H1 (cell line): Measurements from ENCODE around the gene MAGI1. TPM values are rescaled to one million over a fixed set of nuclear protein-coding genes. Genes with fewer than 3 reads are reported as not detected.

Experiments used
- CHD2 ChIP-seq: IDR thresholded peaks from 2 replicates; pipeline ENCODE4 v1.6.1; 2012; ENCODE audit warnings: low read length, improper control_type of control experiment
- GABPA ChIP-seq: IDR thresholded peaks from 2 replicates; pipeline ENCODE4 v1.6.1; 2011; ENCODE audit warnings: mild to moderate bottlenecking, low read length, moderate library complexity, borderline replicate concordance; ENCODE audit not compliant: insufficient read depth
- RNF2 ChIP-seq: fragments of 200-900, 300-1000 bp; sonication (generic); IDR thresholded peaks from 2 replicates; pipeline ENCODE4 v1.7.1; 2016; ENCODE audit warnings: borderline replicate concordance, low read depth, mild to moderate bottlenecking, antibody characterized with exemption, low read length; ENCODE audit not compliant: poor library complexity, severe bottlenecking; ENCODE audit errors: missing control alignments
- SRF ChIP-seq: IDR thresholded peaks from 2 replicates; pipeline ENCODE4 v1.6.1; 2011; ENCODE audit warnings: mild to moderate bottlenecking, low read depth, low read length, moderate library complexity
- polyA plus RNA-seq, 7 experiments: library from polyadenylated mRNA; depleted of rRNA in 3 of 7; stranded (reverse) in 5 of 7; unstranded in 2 of 7; fragments of >200 nt in 5 of 7; fragments of 200-250 nt in 2 of 7; gene quantifications; 1 replicate in 5 of 7; 2 replicates in 1 of 7; 4 replicates in 1 of 7; pipeline versions ENCODE4 v1.2.1 to v1.2.3, GENCODE V29; 2011 to 2013; ENCODE audit warnings: missing spikeins in 2 of 7, mixed read lengths in 2 of 7
- total RNA-seq: library from RNA; stranded (reverse); fragmentation: NEBNext Ultra II Directional; extraction: Animal tissue kit (Norgen Biotek cat#: 25700); gene quantifications from 2 replicates; pipeline ENCODE4 v1.2.1, GENCODE V29; 2021
- TF ChIP-seq, protein P1 (sequence below): IDR thresholded peaks from 2 replicates; pipeline ENCODE4 v1.6.1; 2012; ENCODE audit warnings: low read length, inconsistent platforms

The MAGI1 gene
- total and polyA plus RNA-seq, 2 of the 8 experiments (the other 6 are each of a cell fraction or from before 2014, with no cell fraction given): 19.8 to 78.0 TPM

GRCh38 chr3:65665915-65666314 lies 372.8 kb downstream of the MAGI1 start (continued):
- TF ChIP-seq, protein P1, sequence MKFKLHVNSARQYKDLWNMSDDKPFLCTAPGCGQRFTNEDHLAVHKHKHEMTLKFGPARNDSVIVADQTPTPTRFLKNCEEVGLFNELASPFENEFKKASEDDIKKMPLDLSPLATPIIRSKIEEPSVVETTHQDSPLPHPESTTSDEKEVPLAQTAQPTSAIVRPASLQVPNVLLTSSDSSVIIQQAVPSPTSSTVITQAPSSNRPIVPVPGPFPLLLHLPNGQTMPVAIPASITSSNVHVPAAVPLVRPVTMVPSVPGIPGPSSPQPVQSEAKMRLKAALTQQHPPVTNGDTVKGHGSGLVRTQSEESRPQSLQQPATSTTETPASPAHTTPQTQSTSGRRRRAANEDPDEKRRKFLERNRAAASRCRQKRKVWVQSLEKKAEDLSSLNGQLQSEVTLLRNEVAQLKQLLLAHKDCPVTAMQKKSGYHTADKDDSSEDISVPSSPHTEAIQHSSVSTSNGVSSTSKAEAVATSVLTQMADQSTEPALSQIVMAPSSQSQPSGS: no peak
- TF ChIP-seq RNF2: no peak
- TF ChIP-seq CHD2: no peak
- no peak for TF ChIP-seq GABPA
- no peak for TF ChIP-seq SRF
